Peyer's patch (tissue), 4 donors: ENCODE results near the gene PGAM2. TPM values are rescaled to one million over a fixed set of nuclear protein-coding genes. Genes with fewer than 3 reads are reported as not detected.
A peak's percentile ranks its signal among the peaks of the same experiment; 100 is the strongest.
"Not testable (repeated sequence)": the region's sequence is repeated elsewhere in the genome, so short reads cannot be mapped to it uniquely, and the experiment has no call there.

ENCODE experiments used
- DNase-seq, 3 donors: peaks; one replicate each; pipeline ENCODE4 v3.0.0-alpha.2; 2017 to 2019
- H3K27ac ChIP-seq, 4 donors: fragments of 200-600 bp; sonication (generic); one replicate each; pipeline ENCODE4 v1.5.1; 2016 to 2019
- H3K27me3 ChIP-seq, 2 donors: fragments of 200-600 bp; sonication (generic); one replicate each; pipeline ENCODE4 v1.5.1; 2019
- H3K36me3 ChIP-seq, 3 donors: fragments of 200-600 bp; sonication (generic); one replicate each; pipeline ENCODE4 v1.5.1; 2016 to 2019
- H3K4me1 ChIP-seq, 4 donors: fragments of 200-600 bp; sonication (generic); one replicate each; pipeline ENCODE4 v1.5.1; 2016 to 2019
- H3K4me3 ChIP-seq, 4 donors: fragments of 200-600 bp; sonication (generic); 1 replicate in 3 of 4; 2 replicates in 1 of 4; pipeline ENCODE4 v1.5.1; 2016 to 2019; ENCODE audit warnings: mild to moderate bottlenecking in 1 of 4
- H3K9me3 ChIP-seq, 4 donors: fragments of 200-600 bp; sonication (generic); one replicate each; pipeline ENCODE4 v1.5.1; 2016 to 2019; ENCODE audit warnings: mild to moderate bottlenecking in 1 of 4
- POLR2A ChIP-seq, 2 donors: fragments of 450-650 bp; IDR thresholded peaks; one replicate each; pipeline ENCODE4 v1.5.1; 2017; ENCODE audit warnings: antibody characterized with exemption in 2 of 2, mild to moderate bottlenecking in 2 of 2, moderate library complexity in 2 of 2
- total RNA-seq, 4 donors: library from RNA; depleted of rRNA; stranded (reverse); fragments of >200 nt; gene quantifications; one replicate each; pipeline ENCODE4 v1.1.0, GENCODE V29; 2016
- TF ChIP-seq, protein P1 (sequence below), 6 experiments: fragments of 450-650 bp in 4 of 6; fragments of 200-600 bp in 2 of 6; sonication (generic) in 1 of 6; IDR thresholded peaks; one replicate each; pipeline ENCODE4 v1.5.1; 2017 to 2019; ENCODE audit warnings: antibody characterized with exemption in 6 of 6, mild to moderate bottlenecking in 3 of 6, moderate library complexity in 1 of 6

PGAM2 gene
- total RNA-seq, 4 donors from 2014 or later, result 1.2 to 4.1 TPM; not detected in 2

GRCh38 chr7:44018857-44019807, 46.2 kb downstream of the PGAM2 start:
- not testable (repeated sequence) for H3K9me3 ChIP-seq, H3K4me1 ChIP-seq, H3K36me3 ChIP-seq, H3K27me3 ChIP-seq
- DNase-seq, result peak; percentile 96 to 99 (median 96)
- TF ChIP-seq, protein P1, sequence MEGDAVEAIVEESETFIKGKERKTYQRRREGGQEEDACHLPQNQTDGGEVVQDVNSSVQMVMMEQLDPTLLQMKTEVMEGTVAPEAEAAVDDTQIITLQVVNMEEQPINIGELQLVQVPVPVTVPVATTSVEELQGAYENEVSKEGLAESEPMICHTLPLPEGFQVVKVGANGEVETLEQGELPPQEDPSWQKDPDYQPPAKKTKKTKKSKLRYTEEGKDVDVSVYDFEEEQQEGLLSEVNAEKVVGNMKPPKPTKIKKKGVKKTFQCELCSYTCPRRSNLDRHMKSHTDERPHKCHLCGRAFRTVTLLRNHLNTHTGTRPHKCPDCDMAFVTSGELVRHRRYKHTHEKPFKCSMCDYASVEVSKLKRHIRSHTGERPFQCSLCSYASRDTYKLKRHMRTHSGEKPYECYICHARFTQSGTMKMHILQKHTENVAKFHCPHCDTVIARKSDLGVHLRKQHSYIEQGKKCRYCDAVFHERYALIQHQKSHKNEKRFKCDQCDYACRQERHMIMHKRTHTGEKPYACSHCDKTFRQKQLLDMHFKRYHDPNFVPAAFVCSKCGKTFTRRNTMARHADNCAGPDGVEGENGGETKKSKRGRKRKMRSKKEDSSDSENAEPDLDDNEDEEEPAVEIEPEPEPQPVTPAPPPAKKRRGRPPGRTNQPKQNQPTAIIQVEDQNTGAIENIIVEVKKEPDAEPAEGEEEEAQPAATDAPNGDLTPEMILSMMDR (IDR thresholded peaks at IDR 0.05), result peak; percentile 62 to 79 (median 67)
- peak; percentile 63 to 70 for TF ChIP-seq POLR2A (IDR thresholded peaks at IDR 0.05)
- peak overlapping the region; percentile 59 to 89 (median 75) for H3K4me3 ChIP-seq
- peak overlapping the region; percentile 69 to 80 (median 74) for H3K27ac ChIP-seq

- not testable (repeated sequence) for H3K4me1 ChIP-seq, H3K4me3 ChIP-seq, H3K27me3 ChIP-seq, DNase-seq, H3K9me3 ChIP-seq, H3K27ac ChIP-seq
- peaks cover 0 to 14% (median 0%) of the 10 kb centered on the region in 3 donors for H3K36me3 ChIP-seq
Measured at GRCh38 chr7:44015090-44015489, 50.3 kb downstream of the PGAM2 start.

Other genes with a start within 250 kb of the PGAM2 start
- gene MRPS24, start 196.1 kb downstream of the PGAM2 start, total RNA-seq, result 100 to 1,000 TPM in 1 of 4 donors, 10 to 100 TPM in 3; 66.9 to 121 (median 74.2) TPM
- gene URGCP, start 159.0 kb downstream of the PGAM2 start, total RNA-seq, result 10 to 100 TPM; 43.7 to 91.0 (median 80.3) TPM
- gene UBE2D4, start 139.1 kb downstream of the PGAM2 start, total RNA-seq, result 10 to 100 TPM; 13.0 to 15.3 (median 14.5) TPM
- gene SPDYE1, start 67.7 kb downstream of the PGAM2 start, total RNA-seq, result not detected
- 100 to 1,000 TPM; 100 to 303 (median 111) TPM for gene DBNL, start 20.9 kb downstream of the PGAM2 start, total RNA-seq
- 100 to 1,000 TPM in 2 of 4 donors, 10 to 100 TPM in 2; 49.5 to 150 (median 90.8) TPM for gene POLM, start 17.0 kb upstream of the PGAM2 start, total RNA-seq
- 100 to 1,000 TPM in 1 of 4 donors, 10 to 100 TPM in 3; 20.1 to 127 (median 58.0) TPM for gene AEBP1, start 38.8 kb upstream of the PGAM2 start, total RNA-seq
- gene POLD2, start 58.0 kb upstream of the PGAM2 start, total RNA-seq, result 10 to 100 TPM in 3 of 4 donors, 1 to 10 TPM in 1; 7.4 to 80.9 (median 28.4) TPM
- not detected for gene MYL7, start 75.8 kb upstream of the PGAM2 start, total RNA-seq
- gene GCK, start 123.9 kb upstream of the PGAM2 start, total RNA-seq, result not detected
- 10 to 100 TPM; 55.2 to 76.5 (median 67.0) TPM for gene YKT6, start 135.4 kb upstream of the PGAM2 start, total RNA-seq